Fibroblast of mammary gland (primary cell): ENCODE measurements around the gene AHRR.
"Not testable (repeated sequence)": the region's sequence is repeated elsewhere in the genome, so short reads cannot be mapped to it uniquely, and the experiment has no call there.

Source experiments
- DNase-seq: peaks from one replicate; pipeline ENCODE4 v3.0.0-alpha.2; 2010; ENCODE audit warnings: low read depth
- H3K4me3 ChIP-seq: 2 replicates; pipeline ENCODE4 v1.5.1; 2011; ENCODE audit warnings: low read depth, mild to moderate bottlenecking, low read length, moderate library complexity; ENCODE audit not compliant: control insufficient read depth
- TF ChIP-seq, protein P1 (sequence below): conservative IDR thresholded peaks from 2 replicates; pipeline ENCODE4 v1.5.1; 2011; ENCODE audit warnings: low read depth, low read length, inconsistent platforms; ENCODE audit not compliant: control insufficient read depth, insufficient read depth

AHRR gene

DNA sequence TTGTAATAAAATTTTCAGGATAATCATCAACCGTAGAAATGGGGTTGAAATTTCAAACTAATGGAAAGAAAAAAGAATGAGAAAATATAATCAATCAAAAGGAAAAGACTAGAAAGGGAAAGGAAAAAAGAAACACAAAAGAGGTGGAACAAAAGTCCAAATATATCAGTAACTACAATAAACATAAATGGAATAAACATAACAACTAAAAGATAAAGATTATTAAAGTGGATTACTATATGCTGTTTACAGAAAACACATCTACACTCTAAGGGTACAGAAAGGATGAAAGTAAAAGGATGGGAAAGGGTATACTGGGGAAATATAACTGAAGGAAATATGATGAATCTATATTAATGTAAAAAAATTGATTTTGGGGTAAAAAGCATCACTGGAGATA is 43.0 kb downstream of the AHRR start:
- no peak for DNase-seq

DNA sequence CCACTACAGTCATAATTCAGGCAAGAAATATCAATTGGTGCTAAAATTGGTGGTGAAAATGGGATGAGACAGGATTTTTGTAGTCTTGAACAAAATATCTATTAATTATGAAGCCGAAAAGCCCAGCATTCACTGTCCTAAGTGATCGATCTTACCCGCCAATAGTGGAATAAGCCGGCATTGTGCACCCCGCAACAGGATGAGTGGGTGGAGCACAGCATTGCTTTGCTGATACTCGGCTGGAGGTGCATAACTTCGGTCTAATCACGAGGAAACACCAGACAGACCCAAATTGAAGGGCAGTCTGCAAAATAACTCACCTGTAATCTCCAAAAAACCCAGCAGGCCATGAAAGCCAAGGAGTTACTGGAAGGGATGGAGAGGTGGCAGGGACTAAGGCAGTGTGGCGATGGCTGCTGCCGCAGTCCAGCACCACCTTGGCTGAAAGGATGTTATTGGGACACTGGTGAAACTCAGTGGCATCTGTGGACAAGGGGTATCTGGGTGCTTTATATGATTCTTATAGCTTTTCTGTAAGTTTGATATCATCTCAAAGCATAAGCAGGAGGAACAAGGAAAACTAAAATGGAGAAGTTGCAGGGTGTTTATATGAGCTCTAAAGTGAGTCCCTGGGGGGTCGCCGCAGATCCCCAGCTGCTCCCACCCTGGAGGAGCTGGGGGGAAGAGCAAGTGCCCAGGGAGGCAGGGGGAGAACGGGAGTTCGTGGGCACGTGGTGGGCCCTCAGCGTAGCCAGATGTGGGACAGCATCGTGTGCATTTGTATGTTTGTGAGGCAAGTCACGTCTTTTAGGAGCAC is 45.2 kb downstream of the AHRR start:
- no peak for DNase-seq
- TF ChIP-seq, protein P1, sequence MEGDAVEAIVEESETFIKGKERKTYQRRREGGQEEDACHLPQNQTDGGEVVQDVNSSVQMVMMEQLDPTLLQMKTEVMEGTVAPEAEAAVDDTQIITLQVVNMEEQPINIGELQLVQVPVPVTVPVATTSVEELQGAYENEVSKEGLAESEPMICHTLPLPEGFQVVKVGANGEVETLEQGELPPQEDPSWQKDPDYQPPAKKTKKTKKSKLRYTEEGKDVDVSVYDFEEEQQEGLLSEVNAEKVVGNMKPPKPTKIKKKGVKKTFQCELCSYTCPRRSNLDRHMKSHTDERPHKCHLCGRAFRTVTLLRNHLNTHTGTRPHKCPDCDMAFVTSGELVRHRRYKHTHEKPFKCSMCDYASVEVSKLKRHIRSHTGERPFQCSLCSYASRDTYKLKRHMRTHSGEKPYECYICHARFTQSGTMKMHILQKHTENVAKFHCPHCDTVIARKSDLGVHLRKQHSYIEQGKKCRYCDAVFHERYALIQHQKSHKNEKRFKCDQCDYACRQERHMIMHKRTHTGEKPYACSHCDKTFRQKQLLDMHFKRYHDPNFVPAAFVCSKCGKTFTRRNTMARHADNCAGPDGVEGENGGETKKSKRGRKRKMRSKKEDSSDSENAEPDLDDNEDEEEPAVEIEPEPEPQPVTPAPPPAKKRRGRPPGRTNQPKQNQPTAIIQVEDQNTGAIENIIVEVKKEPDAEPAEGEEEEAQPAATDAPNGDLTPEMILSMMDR, result no peak
- no peak overlapping the region for H3K4me3 ChIP-seq

More for the DNA sequence above, 43.0 kb downstream of the AHRR start:
- no peak overlapping the region for H3K4me3 ChIP-seq
- TF ChIP-seq, protein P1, result no peak

DNA sequence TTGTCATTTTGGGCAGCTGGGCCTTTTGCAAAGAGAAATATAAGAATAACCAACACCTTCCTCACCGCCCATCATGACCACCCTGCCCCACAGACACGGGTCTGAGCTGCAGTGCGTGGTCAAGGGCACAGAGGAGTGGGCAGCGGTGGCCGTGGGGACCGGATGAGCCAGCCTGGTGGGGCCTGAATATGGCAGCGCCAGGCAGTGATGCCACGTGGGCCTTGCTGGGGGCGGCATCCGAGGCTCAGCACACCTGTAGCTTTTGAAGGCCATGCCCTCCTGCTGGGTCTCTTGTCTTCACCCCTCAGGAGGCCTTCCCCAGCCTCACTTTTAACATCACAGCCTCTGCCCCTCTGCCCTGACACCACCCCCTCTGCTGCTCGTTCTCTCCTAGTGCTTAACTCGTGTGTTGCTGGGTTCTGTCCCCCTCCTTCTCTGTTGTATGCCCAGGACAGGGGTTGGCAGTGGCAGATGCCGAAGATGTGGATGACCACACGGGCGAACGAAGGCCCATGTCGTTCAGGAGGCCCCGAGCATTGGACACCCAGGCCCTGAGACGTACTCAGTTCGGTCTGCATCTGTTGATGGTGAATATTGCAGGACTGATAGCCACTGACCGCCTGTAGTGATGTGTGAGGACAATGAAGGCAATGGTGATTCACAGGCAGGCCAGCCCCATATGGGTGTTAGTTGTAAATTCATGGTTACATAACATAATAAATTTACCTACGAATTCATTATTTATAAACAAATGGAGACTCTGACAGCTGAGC is 46.0 kb downstream of the AHRR start:
- H3K4me3 ChIP-seq, result no peak overlapping the region
- no peak for DNase-seq
- TF ChIP-seq, protein P1, result no peak

DNA sequence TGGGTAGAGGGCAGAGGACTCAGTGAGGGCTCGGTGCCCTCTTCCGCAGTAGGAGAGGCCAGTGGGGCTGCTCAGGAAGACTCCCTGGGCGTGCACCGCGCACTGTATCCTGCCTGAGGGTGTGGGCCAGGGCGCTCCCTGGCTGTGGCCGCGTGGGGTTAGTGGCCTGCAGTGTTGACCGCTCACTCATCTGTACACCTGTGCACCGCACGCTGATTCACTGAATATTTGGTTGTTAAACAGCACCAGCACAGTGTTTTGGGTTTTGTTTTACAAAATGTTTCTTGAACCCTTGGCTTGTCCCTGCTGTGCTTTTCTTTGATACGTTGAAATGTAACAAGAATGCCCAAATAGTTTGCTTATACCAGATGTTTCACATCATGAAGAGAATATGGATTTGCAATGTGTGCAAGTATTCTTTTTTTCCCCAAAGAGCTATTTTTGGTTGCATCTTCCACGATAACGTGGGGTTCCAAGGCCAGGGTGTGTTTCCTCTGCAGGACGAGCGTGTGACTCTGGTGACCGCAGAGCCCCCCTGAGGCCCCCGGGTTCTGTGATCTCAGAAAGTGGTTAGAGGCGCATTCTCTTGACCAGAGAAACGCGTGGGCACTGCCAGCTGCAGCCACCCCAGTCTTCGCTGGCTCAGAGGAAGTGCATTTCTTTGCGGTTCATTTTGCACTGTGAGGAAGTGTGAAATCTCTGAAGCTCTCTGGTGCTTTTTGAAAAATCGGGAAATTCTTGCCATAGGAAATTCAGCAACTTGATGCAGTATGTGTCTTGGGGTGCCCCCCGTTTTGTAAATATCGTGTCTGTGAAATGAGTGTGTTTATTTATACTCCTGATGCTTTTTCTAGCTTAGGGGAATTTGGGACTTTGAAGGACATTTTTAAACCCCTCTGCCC is 46.9 kb downstream of the AHRR start:
- peak; percentile 72 for DNase-seq
- no peak overlapping the region for H3K4me3 ChIP-seq
- TF ChIP-seq, protein P1, result no peak

DNA sequence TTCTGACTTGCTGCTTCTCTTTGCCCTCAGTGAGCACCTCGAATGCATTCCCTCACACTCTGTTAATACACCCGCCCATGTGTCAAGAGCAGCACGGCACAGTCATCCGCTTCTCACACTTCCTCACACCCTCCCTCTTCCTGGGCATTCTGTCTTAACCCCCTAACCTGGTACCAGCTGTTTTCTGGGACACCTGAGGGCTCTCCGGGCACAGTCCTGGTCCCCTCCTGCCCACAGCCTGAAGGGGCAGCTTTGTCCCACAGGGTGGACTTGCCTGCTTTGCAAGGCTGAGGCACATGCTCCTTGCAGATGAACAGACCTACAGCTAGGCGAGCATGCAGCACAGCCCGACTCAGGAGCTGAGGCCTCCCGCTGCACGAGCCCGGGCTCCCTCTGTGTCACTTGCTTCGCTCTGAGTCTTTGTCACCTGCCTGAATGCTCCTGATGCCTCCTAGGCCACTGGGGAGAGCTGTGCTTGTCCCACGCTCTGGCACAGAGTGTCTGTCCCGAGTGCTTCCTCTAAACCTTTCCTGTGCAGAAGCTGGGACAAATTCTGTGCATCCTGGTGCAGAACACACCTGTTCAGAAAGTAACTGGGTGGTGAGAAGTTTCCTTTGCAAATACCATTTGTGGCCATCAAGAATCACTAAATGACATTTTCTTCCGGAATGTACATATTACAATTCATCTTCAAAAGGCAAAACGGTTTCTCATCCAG is 47.8 kb downstream of the AHRR start:
- TF ChIP-seq, protein P1, result no peak
- no peak for DNase-seq
- H3K4me3 ChIP-seq, result no peak overlapping the region

DNA sequence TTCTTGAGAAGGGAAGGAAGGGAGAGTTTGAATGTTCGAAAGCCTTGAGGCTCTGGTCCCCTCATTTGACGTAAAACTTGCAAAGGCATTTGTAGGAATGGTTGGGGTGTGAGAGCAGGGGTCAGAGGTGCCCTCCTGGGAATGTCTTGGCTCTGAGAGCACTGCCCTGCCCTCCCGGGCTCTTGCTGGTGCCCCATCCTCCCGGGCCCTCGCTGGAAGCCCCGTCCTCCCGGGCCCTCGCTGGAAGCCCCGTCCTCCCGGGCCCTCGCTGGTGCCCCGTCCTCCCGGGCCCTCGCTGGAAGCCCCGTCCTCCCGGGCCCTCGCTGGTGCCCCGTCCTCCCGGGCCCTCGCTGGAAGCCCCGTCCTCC is 48.3 kb downstream of the AHRR start:
- DNase-seq, H3K4me3 ChIP-seq: not testable (repeated sequence)
